Activated T-helper 1 cell treated with anti-CD3 and anti-CD28 coated beads, Interleukin-12 subunit alpha, Interleukin-12 subunit beta, Interleukin-2, Interleukin-4 antibody, amounts not matched to agents 30 ng/mL and 10 ng/mL and 1 ng/mL, durations not matched to agents 14 hours and 24 hours and 36 hours (primary cell): ENCODE measurements around the gene NOS1AP. TPM values are rescaled to one million over a fixed set of nuclear protein-coding genes. Genes with fewer than 3 reads are reported as not detected.
"Not testable (repeated sequence)": the region's sequence is repeated elsewhere in the genome, so short reads cannot be mapped to it uniquely, and the experiment has no call there.

Experiments used
- DNase-seq: peaks from one replicate; pipeline ENCODE4 v3.0.0; 2021; ENCODE audit warnings: low spot score
- H3K27ac Mint-ChIP-seq: one replicate; pipeline ENCODE4 v1.8.0; 2021; ENCODE audit warnings: mild to moderate bottlenecking, mixed read lengths
- H3K27me3 Mint-ChIP-seq: one replicate; pipeline ENCODE4 v1.8.0; 2022; ENCODE audit warnings: mild to moderate bottlenecking, moderate library complexity, mixed read lengths; ENCODE audit not compliant: insufficient read depth
- H3K36me3 Mint-ChIP-seq: one replicate; pipeline ENCODE4 v1.8.0; 2021; ENCODE audit warnings: low read depth, mixed read lengths
- H3K4me1 Mint-ChIP-seq: one replicate; pipeline ENCODE4 v1.8.0; 2021; ENCODE audit warnings: low read depth, mixed read lengths
- H3K4me3 Mint-ChIP-seq: one replicate; pipeline ENCODE4 v1.8.0; 2021; ENCODE audit warnings: mild to moderate bottlenecking, moderate library complexity, mixed read lengths
- H3K9me3 Mint-ChIP-seq: one replicate; pipeline ENCODE4 v1.8.0; 2021; ENCODE audit warnings: mixed read lengths
- intact Hi-C: fragments of 100-400 bp; cut with micrococcal nuclease; formaldehyde crosslinking; loops from one replicate; pipeline ENCODE4 v1.15.1; 2024
- total RNA-seq: library from RNA; stranded (reverse); gene quantifications from 2 replicates; pipeline ENCODE4 v1.2.3, GENCODE V29; 2022

Gene NOS1AP
- total RNA-seq, 1 donor from 2014 or later: 0.10 TPM

DNA sequence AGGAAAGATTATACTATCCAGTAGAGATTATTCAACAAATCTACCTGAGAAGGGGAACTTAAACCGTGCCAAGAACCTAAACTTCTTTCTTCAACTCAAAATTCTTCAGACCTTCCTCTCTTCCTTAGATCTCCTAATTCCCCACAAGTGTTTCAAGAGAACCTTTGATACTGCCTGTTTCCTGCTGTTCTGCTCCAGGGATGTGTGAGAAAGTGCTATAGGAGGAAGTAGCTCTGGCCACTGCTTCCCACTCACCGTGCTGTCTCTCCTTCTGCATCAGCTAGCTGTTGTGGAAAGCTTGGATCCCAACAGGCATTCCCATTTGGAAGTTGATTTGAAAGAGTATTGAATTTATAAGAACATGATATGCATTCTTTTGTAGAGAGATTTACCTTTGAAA, 4.5 kb upstream of the NOS1AP start:
- no peak overlapping the region for H3K27ac Mint-ChIP-seq
- H3K9me3 Mint-ChIP-seq: no peaks in the 10 kb centered on the region
- intact Hi-C loops: no loop called here
- peaks cover 50% of the 10 kb centered on the region for H3K27me3 Mint-ChIP-seq
- no peak overlapping the region for H3K4me3 Mint-ChIP-seq
- H3K36me3 Mint-ChIP-seq: no peaks in the 10 kb centered on the region
- DNase-seq: no peak
- H3K4me1 Mint-ChIP-seq: no peaks in the 10 kb centered on the region

DNA sequence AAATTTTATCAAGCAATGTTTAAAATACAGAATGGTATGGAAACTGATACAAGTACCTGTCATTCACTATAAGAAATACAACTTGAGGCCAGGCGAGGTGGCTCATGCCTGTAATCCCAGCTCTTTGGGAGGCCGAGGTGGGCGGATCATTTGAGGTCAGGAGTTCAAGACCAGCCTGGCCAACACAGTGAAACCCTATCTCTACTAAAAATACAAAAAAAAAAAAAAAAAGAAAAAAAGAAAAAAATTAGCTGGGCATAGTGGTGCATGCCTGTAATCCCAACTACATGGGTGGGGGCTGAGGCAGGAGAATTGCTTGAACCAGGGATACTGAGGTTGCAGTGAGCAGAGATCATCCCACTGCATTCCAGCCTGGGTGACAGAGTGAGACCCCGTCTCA, 2.7 kb upstream of the NOS1AP start:
- H3K27me3 Mint-ChIP-seq: peaks cover 64% of the 10 kb centered on the region
- H3K36me3 Mint-ChIP-seq, H3K4me3 Mint-ChIP-seq, intact Hi-C loops, H3K9me3 Mint-ChIP-seq, DNase-seq, H3K4me1 Mint-ChIP-seq, H3K27ac Mint-ChIP-seq: not testable (repeated sequence)

DNA sequence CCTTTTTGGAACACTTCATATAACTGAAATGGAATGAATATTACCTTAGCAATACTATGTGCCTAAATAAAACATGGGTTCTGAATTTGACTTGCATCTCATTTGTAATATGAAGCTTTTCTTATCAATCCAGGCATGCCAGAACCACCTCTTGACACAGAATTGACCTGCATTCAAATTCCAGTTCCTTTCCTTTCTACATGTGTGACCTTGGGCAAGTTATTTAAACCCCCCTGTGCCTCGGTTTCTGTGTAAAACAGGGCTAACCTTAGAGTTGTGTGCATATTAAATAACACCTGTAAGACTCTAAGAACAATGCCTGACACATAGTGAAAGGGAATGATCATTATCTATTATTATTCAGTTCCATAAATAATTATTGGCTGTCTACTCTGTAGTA, 2.0 kb upstream of the NOS1AP start:
- DNase-seq: no peak
- Mint-ChIP-seq H3K27me3 (peaks cover 58% of the 10 kb centered on the region), H3K4me1 (no peaks in the 10 kb centered on the region), H3K27ac (no peak overlapping the region), H3K9me3 (no peaks in the 10 kb centered on the region), H3K36me3 (no peaks in the 10 kb centered on the region), H3K4me3 (no peak overlapping the region)
- intact Hi-C loops: no loop called here

DNA sequence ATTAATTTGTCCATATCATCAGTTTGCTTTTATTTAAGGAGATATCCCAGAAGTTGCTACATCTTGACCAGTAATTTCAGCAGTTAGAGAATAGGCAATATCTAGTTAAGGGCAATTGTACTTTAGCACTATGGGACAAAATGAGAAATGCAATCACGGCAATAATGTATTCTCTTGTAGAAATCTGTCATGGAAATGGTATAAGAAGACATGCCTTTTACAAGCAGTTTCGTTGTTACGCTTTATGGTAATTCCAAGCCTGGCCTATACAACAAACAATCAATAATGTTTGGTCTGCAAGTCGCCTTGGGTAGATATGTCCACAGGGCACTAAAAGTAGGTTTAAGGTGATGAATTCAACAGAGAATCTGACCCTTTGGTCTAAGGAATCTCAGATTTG, 1.2 kb upstream of the NOS1AP start:
- Mint-ChIP-seq H3K4me1 (no peaks in the 10 kb centered on the region), H3K36me3 (no peaks in the 10 kb centered on the region), H3K9me3 (no peaks in the 10 kb centered on the region), H3K27ac (no peak overlapping the region), H3K27me3 (peaks cover 51% of the 10 kb centered on the region), H3K4me3 (no peak overlapping the region)
- DNase-seq: no peak
- intact Hi-C loops: loop anchor here (2.0 kb wide), 1 partner anchor 492 kb away; the partner anchor contains the start of gene UAP1

GRCh38 chr1:162070094-162070748, 730 bp downstream of the NOS1AP start:
- Mint-ChIP-seq H3K4me1 (no peaks in the 10 kb centered on the region), H3K27me3 (peaks cover 53% of the 10 kb centered on the region), H3K4me3 (peak overlapping the region; percentile 80), H3K36me3 (no peaks in the 10 kb centered on the region), H3K27ac (no peak overlapping the region), H3K9me3 (no peaks in the 10 kb centered on the region)
- intact Hi-C loops: no loop called here
- DNase-seq: no peak

- Mint-ChIP-seq H3K9me3 (no peaks in the 10 kb centered on the region), H3K4me1 (no peaks in the 10 kb centered on the region), H3K27me3 (peaks cover 55% of the 10 kb centered on the region), H3K4me3 (peak overlapping the region; percentile 80), H3K36me3 (no peaks in the 10 kb centered on the region), H3K27ac (no peak overlapping the region)
- intact Hi-C loops: no loop called here
- DNase-seq: no peak
Measured at GRCh38 chr1:162070825-162071224, 1.3 kb downstream of the NOS1AP start.

DNA sequence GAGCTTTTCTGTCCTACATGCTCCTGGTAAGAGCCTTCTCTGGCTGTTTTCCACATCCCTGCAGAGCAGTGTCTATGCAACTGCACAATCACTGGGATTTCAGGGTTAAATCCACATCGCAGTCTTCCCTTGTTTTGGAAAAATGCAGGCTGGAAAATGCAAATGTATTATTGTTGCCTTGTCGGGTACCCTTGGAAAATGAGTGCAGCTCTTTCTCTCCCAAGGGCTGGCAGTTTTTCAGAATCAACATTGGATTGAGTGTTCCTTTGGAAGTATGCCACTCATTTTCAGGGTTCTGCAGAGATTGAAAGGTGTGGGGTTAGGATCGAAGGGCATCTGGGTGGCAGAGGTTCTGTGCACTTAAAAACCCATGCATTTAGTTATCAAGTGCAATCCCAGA, 3.2 kb downstream of the NOS1AP start:
- H3K27ac Mint-ChIP-seq: no peak overlapping the region
- intact Hi-C loops: no loop called here
- H3K9me3 Mint-ChIP-seq: no peaks in the 10 kb centered on the region

GRCh38 chr1:162074276-162075005, 5.0 kb downstream of the NOS1AP start:
- Mint-ChIP-seq H3K4me1 (no peaks in the 10 kb centered on the region), H3K27ac (no peak overlapping the region), H3K27me3 (peaks cover 36% of the 10 kb centered on the region), H3K36me3 (no peaks in the 10 kb centered on the region), H3K4me3 (no peak overlapping the region), H3K9me3 (no peaks in the 10 kb centered on the region)
- intact Hi-C loops: no loop called here
- DNase-seq: no peak

More for the DNA sequence above, 3.2 kb downstream of the NOS1AP start:
- no peaks in the 10 kb centered on the region for H3K36me3 Mint-ChIP-seq
- H3K4me3 Mint-ChIP-seq: no peak overlapping the region
- DNase-seq: no peak
- H3K4me1 Mint-ChIP-seq: no peaks in the 10 kb centered on the region
- H3K27me3 Mint-ChIP-seq: peaks cover 45% of the 10 kb centered on the region

DNA sequence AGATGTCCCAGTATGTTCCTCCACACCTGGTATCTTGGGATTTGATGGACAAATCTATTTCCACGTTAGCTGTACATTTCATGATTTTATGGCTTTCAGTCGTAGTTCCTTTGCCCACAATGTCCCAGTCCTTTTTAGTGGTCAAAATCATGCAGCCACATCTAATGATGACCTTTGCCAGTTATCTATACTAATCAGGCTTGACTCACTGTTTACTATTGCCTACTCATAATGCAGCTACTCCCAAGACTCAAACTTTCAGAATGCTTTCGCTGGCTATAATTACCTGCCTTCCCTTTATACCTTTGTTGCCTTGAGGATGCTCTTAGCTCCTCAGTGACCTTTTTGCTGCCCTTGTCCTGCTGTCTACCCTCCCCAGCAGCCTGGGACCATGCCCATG, 6.4 kb downstream of the NOS1AP start:
- Mint-ChIP-seq H3K4me3 (no peak overlapping the region), H3K36me3 (no peaks in the 10 kb centered on the region), H3K27me3 (peaks cover 31% of the 10 kb centered on the region), H3K27ac (no peak overlapping the region), H3K9me3 (no peaks in the 10 kb centered on the region), H3K4me1 (no peaks in the 10 kb centered on the region)
- intact Hi-C loops: no loop called here
- DNase-seq: no peak

GRCh38 chr1:162077648-162078299, 8.3 kb downstream of the NOS1AP start:
- H3K4me3 Mint-ChIP-seq: no peak overlapping the region
- no peaks in the 10 kb centered on the region for H3K9me3 Mint-ChIP-seq
- H3K36me3 Mint-ChIP-seq: no peaks in the 10 kb centered on the region
- H3K27me3 Mint-ChIP-seq: peaks cover 26% of the 10 kb centered on the region
- H3K27ac Mint-ChIP-seq: no peak overlapping the region
- no peak for DNase-seq
- H3K4me1 Mint-ChIP-seq: no peaks in the 10 kb centered on the region
- intact Hi-C loops: no loop called here

- intact Hi-C loops: no loop called here
- no peaks in the 10 kb centered on the region for H3K36me3 Mint-ChIP-seq
- DNase-seq: no peak
- no peaks in the 10 kb centered on the region for H3K4me1 Mint-ChIP-seq
- peaks cover 28% of the 10 kb centered on the region for H3K27me3 Mint-ChIP-seq
- H3K4me3 Mint-ChIP-seq: no peak overlapping the region
- no peaks in the 10 kb centered on the region for H3K9me3 Mint-ChIP-seq
- no peak overlapping the region for H3K27ac Mint-ChIP-seq
Measured at GRCh38 chr1:162079030-162079429, 9.5 kb downstream of the NOS1AP start.

- Mint-ChIP-seq H3K27ac (no peak overlapping the region), H3K4me1 (no peaks in the 10 kb centered on the region), H3K9me3 (no peaks in the 10 kb centered on the region), H3K27me3 (peaks cover 20% of the 10 kb centered on the region), H3K4me3 (no peak overlapping the region), H3K36me3 (no peaks in the 10 kb centered on the region)
- no peak for DNase-seq
- intact Hi-C loops: no loop called here
Measured at GRCh38 chr1:162080472-162081015, 11.1 kb downstream of the NOS1AP start.

GRCh38 chr1:162081316-162081715, 11.8 kb downstream of the NOS1AP start:
- DNase-seq: no peak
- no peaks in the 10 kb centered on the region for H3K36me3 Mint-ChIP-seq
- no peaks in the 10 kb centered on the region for H3K4me1 Mint-ChIP-seq
- peaks cover 13% of the 10 kb centered on the region for H3K27me3 Mint-ChIP-seq
- no peaks in the 10 kb centered on the region for H3K9me3 Mint-ChIP-seq
- intact Hi-C loops: no loop called here
- no peak overlapping the region for H3K27ac Mint-ChIP-seq
- no peak overlapping the region for H3K4me3 Mint-ChIP-seq
